Pancreas (tissue), 10 donors: ENCODE results near the gene LRMDA. TPM values are rescaled to one million over a fixed set of nuclear protein-coding genes. Genes with fewer than 3 reads are reported as not detected.
A peak's percentile ranks its signal among the peaks of the same experiment; 100 is the strongest.
"Not testable (repeated sequence)": the region's sequence is repeated elsewhere in the genome, so short reads cannot be mapped to it uniquely, and the experiment has no call there.

Source experiments
- ATAC-seq, 4 donors: fragments of 200-7000 bp; cut with Tn5 transposase; one replicate each; pipeline versions ENCODE4 v1.8.0 to v1.9.1; 2020; ENCODE audit warnings: mild to moderate bottlenecking in 4 of 4, moderate library complexity in 4 of 4
- DNase-seq, 6 donors: peaks; one replicate each; pipeline ENCODE4 v3.0.0-alpha.2; 2020
- FAIRE-seq: peaks from 2 replicates; lab custom pipeline; 2012; peaks lifted over from hg19 to GRCh38; lab: Jason Lieb, UNC
- H3K27ac ChIP-seq, 4 donors: fragments of 200-600 bp; sonication (generic); 1 replicate in 3 of 4; 2 replicates in 1 of 4; pipeline versions ENCODE4 v1.5.0 to v1.8.0; 2020
- H3K27me3 ChIP-seq, 4 donors: fragments of 200-600 bp; one replicate each; pipeline ENCODE4 v1.8.0; 2021
- H3K36me3 ChIP-seq, 3 donors: fragments of 200-600 bp; sonication (generic) in 1 of 3; one replicate each; pipeline versions ENCODE4 v1.5.0 to v1.8.0; 2020 to 2021
- H3K4me1 ChIP-seq, 3 donors: fragments of 200-600 bp; one replicate each; pipeline ENCODE4 v1.8.0; 2021
- H3K4me3 ChIP-seq, 4 donors: fragments of 200-600 bp; sonication (generic) in 2 of 4; one replicate each; pipeline versions ENCODE4 v1.5.0 to v1.8.0; 2020 to 2021
- H3K9me3 ChIP-seq, 4 donors: fragments of 200-600 bp; one replicate each; pipeline ENCODE4 v1.8.0; 2021
- CTCF ChIP-seq, 4 donors: fragments of 200-600 bp; sonication (generic) in 3 of 4; IDR thresholded peaks; one replicate each; pipeline versions ENCODE4 v1.5.0 to v1.8.0; 2021; ENCODE audit warnings: antibody characterized with exemption in 4 of 4
- WGBS, 2 donors: extraction: QIAGEN DNeasy Blood & Tissue Kit; methylation state at CpG; one replicate each; pipeline ENCODE4 v1.1.7; 2013; 5-methylcytosine and 5-hydroxymethylcytosine counted together
- intact Hi-C, 3 donors: fragments of 100-400 bp; cut with DNase I; formaldehyde crosslinking; loops; one replicate each; pipeline versions ENCODE4 v1.11.1 to v1.14.2; 2022
- polyA plus RNA-seq, 2 donors: library from polyadenylated mRNA; stranded (reverse); fragments of 200-250 nt; gene quantifications; one replicate each; pipeline ENCODE4 v1.2.3, GENCODE V29; 2013
- total RNA-seq, 6 donors: library from RNA; stranded (reverse); fragmentation: NEBNext Ultra II Directional in 4 of 6; extraction: Animal tissue kit (Norgen Biotek cat#: 25700) in 4 of 6; gene quantifications; one replicate each; pipeline versions ENCODE4 v1.2.1 to v1.2.4, GENCODE V29; 2021 to 2023
- donor health status: healthy with polysubstance abuse.
- donor health status: DM: no; HTN: no; CAD: no; lungs with moderate emphysema.
- donor health status: DM: no; HTN: no; CAD: no.
- donor health status: control.
- donor health status: control.
- donor health status: Bipolar disorder and iron deficiency.
- donor health status: DM: yes; HTN: yes; CAD: no.
- donor health status: DM: no; HTN: no; CAD: no.
- donor health status: DM: no; HTN: no; CAD: no.
- donor health status: DM: yes; HTN: yes; CAD: no.

Gene LRMDA
- total and polyA plus RNA-seq, 8 donors = 4.6 to 21.2 (median 13.4) TPM

- FAIRE-seq (no peak), DNase-seq (no peak), ATAC-seq (peak in 3 of 4 donors; percentile 84 to 91 (median 85))
- H3K4me3 ChIP-seq = no peak overlapping the region
- no peaks in the 10 kb centered on the region for H3K9me3 ChIP-seq
- no peaks in the 10 kb centered on the region for H3K27me3 ChIP-seq
- H3K4me1 ChIP-seq = peaks cover 0 to 7% (median 0%) of the 10 kb centered on the region in 3 donors
- intact Hi-C loops = no loop called here
- H3K27ac ChIP-seq = peak overlapping the region in 1 of 4 donors; percentile 8
- no peak for TF ChIP-seq CTCF (IDR thresholded peaks at IDR 0.05)
- WGBS, 2 donors = 57% methylated on average over 12 of the region's 12 CpGs
- no peaks in the 10 kb centered on the region for H3K36me3 ChIP-seq
These were observed 619.8 kb downstream of the LRMDA start for GRCh38 chr10:76051007-76051936.

- no peaks in the 10 kb centered on the region for H3K9me3 ChIP-seq
- no peak for TF ChIP-seq CTCF (IDR thresholded peaks at IDR 0.05)
- DNase-seq (no peak), ATAC-seq (no peak), FAIRE-seq (no peak)
- no peak overlapping the region for H3K27ac ChIP-seq
- peaks cover 0 to 7% (median 0%) of the 10 kb centered on the region in 3 donors for H3K4me1 ChIP-seq
- H3K36me3 ChIP-seq = no peaks in the 10 kb centered on the region
- 89 to 92% methylated on average over 9 of the region's 9 CpGs for WGBS, 2 donors
- intact Hi-C loops = no loop called here
- no peaks in the 10 kb centered on the region for H3K27me3 ChIP-seq
- no peak overlapping the region for H3K4me3 ChIP-seq
These were observed 621.5 kb downstream of the LRMDA start for GRCh38 chr10:76052682-76053503.

GRCh38 chr10:76055466-76055865, 624.0 kb downstream of the LRMDA start:
- ATAC-seq (no peak), DNase-seq (no peak), FAIRE-seq (no peak)
- Histone ChIP-seq H3K27me3 (no peaks in the 10 kb centered on the region), H3K27ac (no peak overlapping the region), H3K9me3 (no peaks in the 10 kb centered on the region), H3K4me1 (peaks cover 0 to 7% (median 0%) of the 10 kb centered on the region in 3 donors), H3K4me3 (no peak overlapping the region), H3K36me3 (no peaks in the 10 kb centered on the region)
- TF ChIP-seq CTCF (IDR thresholded peaks at IDR 0.05) = no peak
- intact Hi-C loops = no loop called here
- WGBS, 2 donors = 92 to 94% methylated on average over 3 of the region's 3 CpGs

GRCh38 chr10:76055963-76056362, 624.5 kb downstream of the LRMDA start:
- WGBS, 2 donors = 100% methylated on average over 1 of the region's 1 CpG
- DNase-seq = no peak
- H3K27me3 ChIP-seq = no peaks in the 10 kb centered on the region
- no peak for FAIRE-seq
- no peaks in the 10 kb centered on the region for H3K36me3 ChIP-seq
- H3K9me3 ChIP-seq = no peaks in the 10 kb centered on the region
- peaks cover 0 to 3% (median 0%) of the 10 kb centered on the region in 3 donors for H3K4me1 ChIP-seq
- intact Hi-C loops = no loop called here
- no peak for ATAC-seq
- no peak for TF ChIP-seq CTCF (IDR thresholded peaks at IDR 0.05)
- H3K27ac ChIP-seq = no peak overlapping the region
- H3K4me3 ChIP-seq = no peak overlapping the region

- H3K27me3 ChIP-seq, H3K4me1 ChIP-seq, DNase-seq, H3K27ac ChIP-seq, ATAC-seq, H3K9me3 ChIP-seq, H3K36me3 ChIP-seq, FAIRE-seq, intact Hi-C loops, H3K4me3 ChIP-seq: not testable (repeated sequence)
- WGBS, 2 donors = 92 to 95% methylated on average over 2 of the region's 2 CpGs
These were observed 629.6 kb downstream of the LRMDA start for GRCh38 chr10:76060993-76061392.
